ENCODE results near the gene SNTA1.

SNTA1 gene

GRCh38 chr20:33438481-33438880 lies 5.1 kb downstream of the SNTA1 start:
- no peaks in the 10 kb centered on the region for H3K79me2 ChIP-seq (ENCODE audit: control insufficient read depth, insufficient read depth, low read length, poor library complexity)
- no CpG with 5 or more reads among the region's 2 CpGs for WGBS (ENCODE audit: extremely low coverage, insufficient coverage, insufficient read length)
- no peak overlapping the region for H4K91ac ChIP-seq (ENCODE audit: low read depth, low read length)
- H2BK5ac ChIP-seq (ENCODE audit: low read depth, low read length, poor library complexity) = no peak overlapping the region
- no peaks in the 10 kb centered on the region for H3K36me3 ChIP-seq (ENCODE audit: control insufficient read depth in 1 of 2, insufficient read depth in 2 of 2, low read length in 2 of 2)
- H3K27ac ChIP-seq (ENCODE audit: low read depth, low read length) = no peak overlapping the region
- H3K18ac ChIP-seq (ENCODE audit: low read length) = no peak overlapping the region
- no peak overlapping the region for H2AFZ ChIP-seq (ENCODE audit: insufficient read depth, low read length, poor library complexity)
- no peak for DNase-seq
- H3K14ac ChIP-seq (ENCODE audit: low read length) = no peak overlapping the region
- H3K27me3 ChIP-seq (ENCODE audit: insufficient read depth, low read length) = peaks cover 9% of the 10 kb centered on the region
- H4K8ac ChIP-seq (ENCODE audit: low read depth, low read length) = no peak overlapping the region
- no peak overlapping the region for H3K4me3 ChIP-seq (ENCODE audit: low read depth, low read length)
- H3K9ac ChIP-seq (ENCODE audit: low read length) = no peak overlapping the region
- H4K12ac ChIP-seq (ENCODE audit: low read depth, low read length) = no peak overlapping the region
- no peaks in the 10 kb centered on the region for H3K79me1 ChIP-seq (ENCODE audit: low read length)
- H3K4me1 ChIP-seq (ENCODE audit: control insufficient read depth in 1 of 2, insufficient read depth in 2 of 2, low read length in 2 of 2) = peaks cover 2 to 3% of the 10 kb centered on the region in 2 experiments
- no peak overlapping the region for H3K4me2 ChIP-seq (ENCODE audit: low read length)
- H2AK5ac ChIP-seq (ENCODE audit: low read length) = no peak overlapping the region
- H3K4ac ChIP-seq (ENCODE audit: low read depth, low read length) = no peak overlapping the region
- H2BK12ac ChIP-seq (ENCODE audit: low read length) = no peak overlapping the region
- H3K23ac ChIP-seq (ENCODE audit: low read length) = no peak overlapping the region
- H3K9me3 ChIP-seq (ENCODE audit: insufficient read depth, low read depth, low read length) = no peaks in the 10 kb centered on the region
- H2BK120ac ChIP-seq (ENCODE audit: insufficient read depth, low read length, poor library complexity) = no peak overlapping the region

- no CpG with 5 or more reads among the region's 12 CpGs for WGBS (ENCODE audit: extremely low coverage, insufficient coverage, insufficient read length)
- no peak overlapping the region for H3K23ac ChIP-seq (ENCODE audit: low read length)
- no peak overlapping the region for H2BK12ac ChIP-seq (ENCODE audit: low read length)
- H3K4me3 ChIP-seq (ENCODE audit: low read depth, low read length) = no peak overlapping the region
- no peak overlapping the region for H3K27ac ChIP-seq (ENCODE audit: low read depth, low read length)
- H2AFZ ChIP-seq (ENCODE audit: insufficient read depth, low read length, poor library complexity) = no peak overlapping the region
- H4K12ac ChIP-seq (ENCODE audit: low read depth, low read length) = no peak overlapping the region
- H3K79me1 ChIP-seq (ENCODE audit: low read length) = no peaks in the 10 kb centered on the region
- no peaks in the 10 kb centered on the region for H3K36me3 ChIP-seq (ENCODE audit: control insufficient read depth in 1 of 2, insufficient read depth in 2 of 2, low read length in 2 of 2)
- no peaks in the 10 kb centered on the region for H3K27me3 ChIP-seq (ENCODE audit: insufficient read depth, low read length)
- no peak overlapping the region for H2AK5ac ChIP-seq (ENCODE audit: low read length)
- H3K79me2 ChIP-seq (ENCODE audit: control insufficient read depth, insufficient read depth, low read length, poor library complexity) = no peaks in the 10 kb centered on the region
- no peak overlapping the region for H4K8ac ChIP-seq (ENCODE audit: low read depth, low read length)
- no peak overlapping the region for H3K4ac ChIP-seq (ENCODE audit: low read depth, low read length)
- H2BK120ac ChIP-seq (ENCODE audit: insufficient read depth, low read length, poor library complexity) = no peak overlapping the region
- H3K9ac ChIP-seq (ENCODE audit: low read length) = no peak overlapping the region
- no peaks in the 10 kb centered on the region for H3K9me3 ChIP-seq (ENCODE audit: insufficient read depth, low read depth, low read length)
- H3K14ac ChIP-seq (ENCODE audit: low read length) = no peak overlapping the region
- H4K91ac ChIP-seq (ENCODE audit: low read depth, low read length) = no peak overlapping the region
- H2BK5ac ChIP-seq (ENCODE audit: low read depth, low read length, poor library complexity) = no peak overlapping the region
- DNase-seq = no peak
- H3K4me2 ChIP-seq (ENCODE audit: low read length) = no peak overlapping the region
- H3K18ac ChIP-seq (ENCODE audit: low read length) = no peak overlapping the region
- no peaks in the 10 kb centered on the region for H3K4me1 ChIP-seq (ENCODE audit: control insufficient read depth in 1 of 2, insufficient read depth in 2 of 2, low read length in 2 of 2)
Measured at GRCh38 chr20:33437141-33437911, 6.2 kb downstream of the SNTA1 start.

DNA sequence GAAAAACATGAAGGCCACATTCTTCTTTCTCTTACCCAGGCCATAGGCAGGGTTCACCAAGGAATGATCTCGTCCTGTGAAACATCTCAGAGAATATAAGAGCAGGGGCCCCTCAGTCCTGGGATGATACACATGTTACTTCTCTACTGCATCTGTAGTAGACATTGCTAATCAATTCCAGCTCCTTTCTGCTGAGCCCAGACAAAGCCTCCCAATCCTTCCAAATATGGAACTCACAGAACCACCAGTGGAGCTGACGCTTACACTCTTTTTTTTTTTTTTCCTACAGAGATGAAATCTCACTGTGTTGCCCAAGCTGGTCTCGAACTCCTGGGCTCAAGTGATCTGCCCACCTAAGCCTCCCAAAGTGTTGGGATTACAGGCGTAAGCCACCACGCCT lies 9.1 kb downstream of the SNTA1 start:
- Histone ChIP-seq H4K12ac (ENCODE audit: low read depth, low read length) (no peak overlapping the region), H3K4me2 (ENCODE audit: low read length) (no peak overlapping the region), H3K18ac (ENCODE audit: low read length) (no peak overlapping the region), H2BK5ac (ENCODE audit: low read depth, low read length, poor library complexity) (no peak overlapping the region), H3K4ac (ENCODE audit: low read depth, low read length) (no peak overlapping the region), H3K14ac (ENCODE audit: low read length) (no peak overlapping the region), H3K79me2 (ENCODE audit: control insufficient read depth, insufficient read depth, low read length, poor library complexity) (no peaks in the 10 kb centered on the region), H4K91ac (ENCODE audit: low read depth, low read length) (no peak overlapping the region), H2BK12ac (ENCODE audit: low read length) (no peak overlapping the region), H3K9ac (ENCODE audit: low read length) (no peak overlapping the region), H3K27me3 (ENCODE audit: insufficient read depth, low read length) (no peaks in the 10 kb centered on the region), H2BK120ac (ENCODE audit: insufficient read depth, low read length, poor library complexity) (no peak overlapping the region), H2AK5ac (ENCODE audit: low read length) (no peak overlapping the region), H4K8ac (ENCODE audit: low read depth, low read length) (no peak overlapping the region), H2AFZ (ENCODE audit: insufficient read depth, low read length, poor library complexity) (no peak overlapping the region), H3K4me3 (ENCODE audit: low read depth, low read length) (no peak overlapping the region), H3K79me1 (ENCODE audit: low read length) (no peaks in the 10 kb centered on the region), H3K36me3 (ENCODE audit: control insufficient read depth in 1 of 2, insufficient read depth in 2 of 2, low read length in 2 of 2) (no peaks in the 10 kb centered on the region), H3K9me3 (ENCODE audit: insufficient read depth, low read depth, low read length) (no peaks in the 10 kb centered on the region), H3K27ac (ENCODE audit: low read depth, low read length) (no peak overlapping the region), H3K23ac (ENCODE audit: low read length) (no peak overlapping the region), H3K4me1 (ENCODE audit: control insufficient read depth in 1 of 2, insufficient read depth in 2 of 2, low read length in 2 of 2) (no peaks in the 10 kb centered on the region)
- WGBS (ENCODE audit: extremely low coverage, insufficient coverage, insufficient read length) = no CpG with 5 or more reads among the region's 5 CpGs
- no peak for DNase-seq

DNA sequence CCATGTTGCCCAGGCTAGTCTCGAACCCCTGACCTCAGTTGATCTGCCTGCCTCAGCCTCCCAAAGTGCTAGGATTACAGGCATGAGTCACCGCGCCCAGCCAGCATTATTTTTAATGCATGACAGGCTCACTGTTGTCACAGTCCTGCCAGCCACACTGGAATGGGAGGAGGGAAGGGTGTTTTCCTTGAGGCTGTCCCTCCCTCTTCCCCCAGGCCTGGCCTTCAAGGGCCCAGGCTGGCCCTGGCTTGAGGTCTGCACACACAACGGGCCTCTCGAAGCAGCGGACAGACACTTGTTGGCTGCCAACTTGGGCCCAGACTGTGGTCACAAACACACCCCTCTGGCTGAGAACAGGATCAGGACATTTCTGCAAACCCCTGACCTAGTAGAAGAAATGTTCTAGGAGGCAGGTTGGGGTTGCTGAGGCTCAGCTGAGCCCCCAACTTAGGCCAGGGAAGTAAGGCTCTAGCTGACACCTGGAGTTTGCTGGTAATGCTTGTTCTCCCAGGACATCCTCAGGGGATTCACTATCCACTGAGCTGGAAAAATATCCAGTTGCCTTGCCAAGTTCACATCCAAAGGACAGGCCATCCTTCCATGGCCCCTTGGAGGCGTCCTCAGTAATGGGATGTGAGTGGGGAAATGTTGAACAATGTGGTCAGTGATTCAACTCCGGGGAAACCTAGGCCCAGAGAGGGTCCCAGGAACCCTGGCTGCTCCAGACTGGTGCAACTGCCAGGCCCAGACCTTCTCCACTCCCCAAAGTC lies 9.9 kb downstream of the SNTA1 start:
- Histone ChIP-seq H4K91ac (ENCODE audit: low read depth, low read length) (no peak overlapping the region), H3K4me1 (ENCODE audit: control insufficient read depth in 1 of 2, insufficient read depth in 2 of 2, low read length in 2 of 2) (no peaks in the 10 kb centered on the region), H3K4me2 (ENCODE audit: low read length) (no peak overlapping the region), H2AFZ (ENCODE audit: insufficient read depth, low read length, poor library complexity) (no peak overlapping the region), H3K9me3 (ENCODE audit: insufficient read depth, low read depth, low read length) (no peaks in the 10 kb centered on the region), H2BK120ac (ENCODE audit: insufficient read depth, low read length, poor library complexity) (no peak overlapping the region), H4K12ac (ENCODE audit: low read depth, low read length) (no peak overlapping the region), H2AK5ac (ENCODE audit: low read length) (no peak overlapping the region), H2BK12ac (ENCODE audit: low read length) (no peak overlapping the region), H3K4me3 (ENCODE audit: low read depth, low read length) (no peak overlapping the region), H3K27ac (ENCODE audit: low read depth, low read length) (no peak overlapping the region), H4K8ac (ENCODE audit: low read depth, low read length) (no peak overlapping the region), H3K18ac (ENCODE audit: low read length) (no peak overlapping the region), H3K79me1 (ENCODE audit: low read length) (no peaks in the 10 kb centered on the region), H3K79me2 (ENCODE audit: control insufficient read depth, insufficient read depth, low read length, poor library complexity) (no peaks in the 10 kb centered on the region), H3K9ac (ENCODE audit: low read length) (no peak overlapping the region), H3K23ac (ENCODE audit: low read length) (no peak overlapping the region), H3K27me3 (ENCODE audit: insufficient read depth, low read length) (no peaks in the 10 kb centered on the region), H3K36me3 (ENCODE audit: control insufficient read depth in 1 of 2, insufficient read depth in 2 of 2, low read length in 2 of 2) (no peaks in the 10 kb centered on the region), H3K4ac (ENCODE audit: low read depth, low read length) (no peak overlapping the region), H3K14ac (ENCODE audit: low read length) (no peak overlapping the region), H2BK5ac (ENCODE audit: low read depth, low read length, poor library complexity) (no peak overlapping the region)
- peak in 1 of 2 donors; percentile 31 for DNase-seq
- WGBS (ENCODE audit: extremely low coverage, insufficient coverage, insufficient read length) = no CpG with 5 or more reads among the region's 8 CpGs

All from trophoblast cell (in vitro differentiated cells and primary cell).